HepG2 (cell line): ENCODE measurements around the gene SUPT6H. TPM values are rescaled to one million over a fixed set of nuclear protein-coding genes. Genes with fewer than 3 reads are reported as not detected.

Experiments
- CAMTA2 ChIP-seq: sonication (generic); formaldehyde crosslinking; IDR thresholded peaks from 2 replicates; pipeline ENCODE4 v1.4.0; 2020; ENCODE audit warnings: mild to moderate bottlenecking, missing genetic modification reagents, borderline replicate concordance
- FLYWCH1 ChIP-seq: sonication (generic); formaldehyde crosslinking; IDR thresholded peaks from 2 replicates; pipeline ENCODE4 v1.8.1; 2023; ENCODE audit warnings: mild to moderate bottlenecking, missing genetic modification reagents
- GTF2F1 ChIP-seq: fragments of 150-350 bp; IDR thresholded peaks from 2 replicates; pipeline ENCODE4 v1.6.1; 2014; ENCODE audit warnings: low read length
- IKZF4 ChIP-seq: sonication (generic); formaldehyde crosslinking; IDR thresholded peaks from 2 replicates; pipeline ENCODE4 v1.5.1; 2020; ENCODE audit warnings: borderline replicate concordance, mild to moderate bottlenecking, low read depth, missing genetic modification reagents; ENCODE audit errors: not compliant biosample characterization
- IRF2 ChIP-seq: IDR thresholded peaks from 2 replicates; pipeline ENCODE4 v1.6.1; 2018; ENCODE audit warnings: missing genetic modification reagents, missing compliant biosample characterization
- KDM1A ChIP-seq: IDR thresholded peaks from 2 replicates; pipeline ENCODE4 v1.6.1; 2016; ENCODE audit warnings: missing compliant biosample characterization
- KLF15 ChIP-seq: sonication (generic); formaldehyde crosslinking; IDR thresholded peaks from 2 replicates; pipeline ENCODE4 v1.8.1; 2023; ENCODE audit warnings: borderline replicate concordance, mild to moderate bottlenecking, inconsistent platforms, missing genetic modification reagents, mixed read lengths
- NONO ChIP-seq, 2 experiments: fragments of 450-650 bp in 1 of 2; sonication (generic) in 1 of 2; formaldehyde crosslinking in 1 of 2; IDR thresholded peaks in 1 of 2; conservative IDR thresholded peaks in 1 of 2; 2 replicates each; pipeline versions ENCODE4 v1.6.1 to v1.8.0; 2017 to 2022; ENCODE audit warnings: mild to moderate bottlenecking in 1 of 2, missing genetic modification reagents in 1 of 2, moderate library complexity in 1 of 2
- NR3C1 ChIP-seq: sonication (generic); formaldehyde crosslinking; IDR thresholded peaks from 2 replicates; pipeline ENCODE4 v1.4.0; 2020; ENCODE audit warnings: missing genetic modification reagents
- REL ChIP-seq: sonication (generic); formaldehyde crosslinking; conservative IDR thresholded peaks from 2 replicates; pipeline ENCODE4 v1.8.0; 2022; ENCODE audit warnings: mild to moderate bottlenecking, missing genetic modification reagents, moderate library complexity
- REXO4 ChIP-seq: sonication (generic); formaldehyde crosslinking; IDR thresholded peaks from 2 replicates; pipeline ENCODE4 v1.8.0; 2022; ENCODE audit warnings: missing genetic modification reagents, mild to moderate bottlenecking, borderline replicate concordance
- SETDB1 ChIP-seq: sonication (generic); formaldehyde crosslinking; IDR thresholded peaks from 2 replicates; pipeline ENCODE4 v1.5.1; 2020; ENCODE audit warnings: missing genetic modification reagents, mild to moderate bottlenecking, borderline replicate concordance
- TBX3 ChIP-seq: fragments of 450-650 bp; IDR thresholded peaks from 2 replicates; pipeline ENCODE4 v1.6.1; 2017; ENCODE audit warnings: antibody characterized with exemption, mild to moderate bottlenecking, inconsistent platforms, borderline replicate concordance
- THAP11 ChIP-seq: IDR thresholded peaks from 2 replicates; pipeline ENCODE4 v1.6.1; 2016; ENCODE audit warnings: missing biosample characterization, missing genetic modification reagents
- ZNF17 ChIP-seq: sonication (generic); formaldehyde crosslinking; IDR thresholded peaks from 2 replicates; pipeline ENCODE4 v1.5.0; 2020; ENCODE audit warnings: mild to moderate bottlenecking, missing genetic modification reagents
- ZNF20 ChIP-seq: sonication (generic); formaldehyde crosslinking; IDR thresholded peaks from 2 replicates; pipeline ENCODE4 v1.4.0; 2020; ENCODE audit warnings: mild to moderate bottlenecking, moderate library complexity, missing genetic modification reagents
- ZNF264 ChIP-seq: sonication (generic); formaldehyde crosslinking; IDR thresholded peaks from 2 replicates; pipeline ENCODE4 v1.4.0; 2020; ENCODE audit warnings: missing genetic modification reagents
- ZNF274 ChIP-seq: sonication (generic); formaldehyde crosslinking; IDR thresholded peaks from 2 replicates; pipeline ENCODE4 v1.5.1; 2020; ENCODE audit warnings: mild to moderate bottlenecking, missing genetic modification reagents
- ZNF354B ChIP-seq: sonication (generic); formaldehyde crosslinking; IDR thresholded peaks from 2 replicates; pipeline ENCODE4 v1.8.0; 2022; ENCODE audit warnings: mild to moderate bottlenecking, missing genetic modification reagents
- ZNF446 ChIP-seq: sonication (generic); formaldehyde crosslinking; IDR thresholded peaks from 2 replicates; pipeline ENCODE4 v1.5.0; 2020; ENCODE audit warnings: mild to moderate bottlenecking, missing genetic modification reagents
- ZNF672 ChIP-seq: sonication (generic); formaldehyde crosslinking; IDR thresholded peaks from 2 replicates; pipeline ENCODE4 v1.8.1; 2022; ENCODE audit warnings: missing genetic modification reagents
- ZNF720 ChIP-seq: sonication (generic); formaldehyde crosslinking; IDR thresholded peaks from 2 replicates; pipeline ENCODE4 v1.4.0; 2020; ENCODE audit warnings: missing genetic modification reagents
- ZNF75D ChIP-seq: sonication (generic); formaldehyde crosslinking; IDR thresholded peaks from 2 replicates; pipeline ENCODE4 v1.8.1; 2023; ENCODE audit warnings: missing genetic modification reagents, mild to moderate bottlenecking, borderline replicate concordance
- ZNF773 ChIP-seq: sonication (generic); formaldehyde crosslinking; IDR thresholded peaks from 2 replicates; pipeline ENCODE4 v1.4.0; 2020; ENCODE audit warnings: missing genetic modification reagents, borderline replicate concordance
- ZNF788 ChIP-seq: sonication (generic); formaldehyde crosslinking; IDR thresholded peaks from 2 replicates; pipeline ENCODE4 v1.5.0; 2020; ENCODE audit warnings: mild to moderate bottlenecking, missing genetic modification reagents, borderline replicate concordance
- polyA plus RNA-seq, 8 experiments: library from polyadenylated mRNA; depleted of rRNA in 3 of 8; stranded (reverse) in 7 of 8; unstranded in 1 of 8; fragments of >200 nt; fragmentation: Illumina TruSeq in 4 of 8; extraction: Trizol in 4 of 8; gene quantifications; 2 replicates each; pipeline versions ENCODE4 v1.2.1 to v1.2.3, GENCODE V29; 2011 to 2016; ENCODE audit warnings: low read depth in 4 of 8, missing spikeins in 1 of 8, mixed read lengths in 1 of 8; ENCODE audit not compliant: insufficient read depth in 1 of 8
- total RNA-seq, 5 experiments: library from RNA; depleted of rRNA; stranded (reverse); fragments of >200 nt; fragmentation: Illumina TruSeq; extraction: Trizol; gene quantifications; 2 replicates each; pipeline ENCODE4 v1.2.3, GENCODE V29; 2016; ENCODE audit warnings: low read depth in 1 of 5
- TF ChIP-seq, protein P1 (sequence below): IDR thresholded peaks from 2 replicates; pipeline ENCODE4 v1.6.1; 2016
- TF ChIP-seq, protein P2 (sequence below): sonication (generic); formaldehyde crosslinking; IDR thresholded peaks from 2 replicates; pipeline ENCODE4 v1.5.0; 2020; ENCODE audit warnings: missing genetic modification reagents, mild to moderate bottlenecking, borderline replicate concordance
- TF ChIP-seq, protein P3 (sequence below): conservative IDR thresholded peaks from 2 replicates; pipeline ENCODE4 v1.6.1; 2018; ENCODE audit warnings: missing genetic modification reagents

SUPT6H gene
- total and polyA plus RNA-seq, 2 of the 13 experiments (the other 11 are each of a cell fraction or from before 2014, with no cell fraction given) = 32.7 to 39.9 TPM

DNA sequence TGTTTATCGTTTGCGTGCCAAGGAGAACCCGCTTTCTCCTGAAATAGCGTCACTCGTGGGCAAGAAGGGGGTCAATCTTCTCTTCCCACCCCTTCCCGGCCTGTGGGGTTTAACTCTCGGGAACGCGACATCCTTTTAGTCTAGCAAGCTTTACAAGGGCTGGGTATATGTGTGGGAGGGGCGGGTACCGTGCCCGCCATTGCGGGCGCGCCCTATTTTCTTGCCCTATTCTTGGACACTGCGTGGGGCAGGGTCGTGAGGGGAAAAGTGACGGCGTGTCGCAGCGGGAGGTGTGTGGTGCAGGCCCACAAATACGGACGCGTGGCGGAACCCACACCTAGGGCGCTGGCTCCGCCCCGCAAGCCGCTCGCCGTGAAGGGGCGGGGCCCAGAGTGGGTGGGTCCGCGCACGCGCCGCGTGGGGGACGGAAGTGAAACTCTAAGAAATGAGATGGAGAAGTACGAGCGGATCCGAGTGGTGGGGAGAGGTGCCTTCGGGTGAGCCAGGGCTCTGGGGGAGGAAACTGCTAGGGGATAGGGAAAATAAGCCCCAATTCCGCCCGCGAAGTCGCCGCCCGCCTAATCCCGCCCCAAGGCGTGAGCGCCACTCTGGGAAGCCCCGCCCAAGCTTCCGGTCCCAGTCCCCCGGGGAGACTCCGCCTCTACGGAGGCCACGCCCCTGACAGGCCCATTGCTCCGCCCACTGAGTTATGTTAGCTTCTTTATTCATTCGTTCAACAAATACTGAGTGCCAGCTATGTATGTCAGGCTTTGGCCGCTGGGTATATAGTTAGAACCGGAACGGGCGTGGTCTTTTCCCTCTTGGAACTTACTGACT, 66.6 kb downstream of the SUPT6H start, which contains the start of gene NEK8 (continued):
- TF ChIP-seq, protein P1, sequence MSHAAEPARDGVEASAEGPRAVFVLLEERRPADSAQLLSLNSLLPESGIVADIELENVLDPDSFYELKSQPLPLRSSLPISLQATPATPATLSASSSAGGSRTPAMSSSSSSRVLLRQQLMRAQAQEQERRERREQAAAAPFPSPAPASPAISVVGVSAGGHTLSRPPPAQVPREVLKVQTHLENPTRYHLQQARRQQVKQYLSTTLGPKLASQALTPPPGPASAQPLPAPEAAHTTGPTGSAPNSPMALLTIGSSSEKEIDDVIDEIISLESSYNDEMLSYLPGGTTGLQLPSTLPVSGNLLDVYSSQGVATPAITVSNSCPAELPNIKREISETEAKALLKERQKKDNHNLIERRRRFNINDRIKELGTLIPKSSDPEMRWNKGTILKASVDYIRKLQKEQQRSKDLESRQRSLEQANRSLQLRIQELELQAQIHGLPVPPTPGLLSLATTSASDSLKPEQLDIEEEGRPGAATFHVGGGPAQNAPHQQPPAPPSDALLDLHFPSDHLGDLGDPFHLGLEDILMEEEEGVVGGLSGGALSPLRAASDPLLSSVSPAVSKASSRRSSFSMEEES (CRISPR knock-in tag) = no peak; the same call in 1 of the 2 replicates
- TF ChIP-seq ZNF720 (CRISPR knock-in tag) (no peak), ZNF672 (CRISPR knock-in tag) (no peak), SETDB1 (CRISPR knock-in tag) (no peak), NONO (IDR thresholded peaks at IDR 0.05) (no peak), NONO (CRISPR knock-in tag; conservative IDR thresholded peaks at IDR 0.05) (peak; percentile 78), ZNF17 (CRISPR knock-in tag) (no peak), THAP11 (CRISPR knock-in tag) (peak; percentile 69), GTF2F1 (no peak), IRF2 (CRISPR knock-in tag) (peak; percentile 36; the same call in 1 of the 2 replicates), ZNF264 (CRISPR knock-in tag) (no peak), KDM1A (no peak), NR3C1 (CRISPR knock-in tag) (no peak), ZNF75D (CRISPR knock-in tag) (no peak), KLF15 (CRISPR knock-in tag) (no peak), ZNF20 (no peak), ZNF354B (0 out of 2 replicates have a peak, but pooled peaks have one; percentile 67), REXO4 (no peak), ZNF446 (CRISPR knock-in tag) (no peak), TBX3 (peak; percentile 31; the same call in 1 of the 2 replicates), FLYWCH1 (CRISPR knock-in tag) (no peak), REL (CRISPR knock-in tag) (no peak), ZNF274 (CRISPR knock-in tag) (no peak), IKZF4 (CRISPR knock-in tag) (no peak), CAMTA2 (peak; percentile 36; the same call in 1 of the 2 replicates), ZNF773 (CRISPR knock-in tag) (peak; percentile 31; the same call in 1 of the 2 replicates), ZNF788 (CRISPR knock-in tag) (peak; percentile 78; the same call in 1 of the 2 replicates)
- TF ChIP-seq, protein P2, sequence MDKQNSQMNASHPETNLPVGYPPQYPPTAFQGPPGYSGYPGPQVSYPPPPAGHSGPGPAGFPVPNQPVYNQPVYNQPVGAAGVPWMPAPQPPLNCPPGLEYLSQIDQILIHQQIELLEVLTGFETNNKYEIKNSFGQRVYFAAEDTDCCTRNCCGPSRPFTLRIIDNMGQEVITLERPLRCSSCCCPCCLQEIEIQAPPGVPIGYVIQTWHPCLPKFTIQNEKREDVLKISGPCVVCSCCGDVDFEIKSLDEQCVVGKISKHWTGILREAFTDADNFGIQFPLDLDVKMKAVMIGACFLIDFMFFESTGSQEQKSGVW (CRISPR knock-in tag) = no peak
- TF ChIP-seq, protein P3, sequence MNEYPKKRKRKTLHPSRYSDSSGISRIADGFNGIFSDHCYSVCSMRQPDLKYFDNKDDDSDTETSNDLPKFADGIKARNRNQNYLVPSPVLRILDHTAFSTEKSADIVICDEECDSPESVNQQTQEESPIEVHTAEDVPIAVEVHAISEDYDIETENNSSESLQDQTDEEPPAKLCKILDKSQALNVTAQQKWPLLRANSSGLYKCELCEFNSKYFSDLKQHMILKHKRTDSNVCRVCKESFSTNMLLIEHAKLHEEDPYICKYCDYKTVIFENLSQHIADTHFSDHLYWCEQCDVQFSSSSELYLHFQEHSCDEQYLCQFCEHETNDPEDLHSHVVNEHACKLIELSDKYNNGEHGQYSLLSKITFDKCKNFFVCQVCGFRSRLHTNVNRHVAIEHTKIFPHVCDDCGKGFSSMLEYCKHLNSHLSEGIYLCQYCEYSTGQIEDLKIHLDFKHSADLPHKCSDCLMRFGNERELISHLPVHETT (CRISPR knock-in tag) = no peak; the same call in 1 of the 2 replicates
